Activated naive CD8-positive, alpha-beta T cell treated with anti-CD3 and anti-CD28 coated beads, Interleukin-2, amount 10 ng/mL, durations not matched to agents 7 days and 5 days (primary cell): Measurements from ENCODE around the gene CCT7. TPM values are rescaled to one million over a fixed set of nuclear protein-coding genes. Genes with fewer than 3 reads are reported as not detected.
"Not testable (repeated sequence)": the region's sequence is repeated elsewhere in the genome, so short reads cannot be mapped to it uniquely, and the experiment has no call there.

Experiments
- ATAC-seq: fragments of 150-1000 bp; cut with Tn5 transposase; one replicate; pipeline ENCODE4 v1.10.0; 2021; ENCODE audit warnings: low read depth, moderate library complexity
- POLR2A ChIA-PET: fragments of 350-600 bp; sonication (Branson Sonifier 250); formaldehyde crosslinking; loops from one replicate; lab custom pipeline; 2021; ENCODE audit warnings: antibody characterized with exemption; lab: Charles Lee
- DNase-seq: peaks from one replicate; pipeline ENCODE4 v3.0.0; 2021
- H3K27ac Mint-ChIP-seq: one replicate; pipeline ENCODE4 v1.8.0; 2022; ENCODE audit warnings: mild to moderate bottlenecking, mixed read lengths
- H3K27me3 Mint-ChIP-seq: one replicate; pipeline ENCODE4 v1.8.0; 2022; ENCODE audit warnings: mild to moderate bottlenecking, moderate library complexity, mixed read lengths
- H3K36me3 Mint-ChIP-seq: one replicate; pipeline ENCODE4 v1.8.0; 2021; ENCODE audit warnings: mild to moderate bottlenecking, mixed read lengths
- H3K4me1 Mint-ChIP-seq: one replicate; pipeline ENCODE4 v1.8.0; 2021; ENCODE audit warnings: mixed read lengths
- H3K4me3 Mint-ChIP-seq: one replicate; pipeline ENCODE4 v1.8.0; 2022; ENCODE audit warnings: mild to moderate bottlenecking, moderate library complexity, mixed read lengths
- H3K9me3 Mint-ChIP-seq: one replicate; pipeline ENCODE4 v1.8.0; 2021; ENCODE audit warnings: mixed read lengths
- total RNA-seq, 2 experiments: library from RNA; stranded (reverse); gene quantifications; one replicate each; pipeline ENCODE4 v1.2.3, GENCODE V29; 2021

Gene CCT7
- total RNA-seq, result 100 to 1,000 TPM; 243 to 271 TPM

GRCh38 chr2:73233932-73234832 lies at the start of gene CCT7:
TSS of gene CCT7 (plus strand) at chr2:73234308. CDS start at chr2:73234379, 71 bp downstream.
- Mint-ChIP-seq H3K4me1 (peaks cover 35% of the 10 kb centered on the region), H3K27ac (peak within 1 kb of the TSS; percentile 88), H3K36me3 (peaks cover 14% of the 10 kb centered on the region), H3K27me3 (no peaks in the 10 kb centered on the region), H3K4me3 (peak within 1 kb of the TSS; percentile 94), H3K9me3 (no peaks in the 10 kb centered on the region)
- POLR2A ChIA-PET, result interaction anchor here (0.7 to 3.2 kb wide), 17 partner anchors 9 to 944 kb away, joined by 3 to 20 read pairs (median 6); partner anchors contain the start of genes ALMS1, EGR4, FBXO41 and MOB1A
- DNase-seq (peak; percentile 84), ATAC-seq (peak; percentile 61)

DNA sequence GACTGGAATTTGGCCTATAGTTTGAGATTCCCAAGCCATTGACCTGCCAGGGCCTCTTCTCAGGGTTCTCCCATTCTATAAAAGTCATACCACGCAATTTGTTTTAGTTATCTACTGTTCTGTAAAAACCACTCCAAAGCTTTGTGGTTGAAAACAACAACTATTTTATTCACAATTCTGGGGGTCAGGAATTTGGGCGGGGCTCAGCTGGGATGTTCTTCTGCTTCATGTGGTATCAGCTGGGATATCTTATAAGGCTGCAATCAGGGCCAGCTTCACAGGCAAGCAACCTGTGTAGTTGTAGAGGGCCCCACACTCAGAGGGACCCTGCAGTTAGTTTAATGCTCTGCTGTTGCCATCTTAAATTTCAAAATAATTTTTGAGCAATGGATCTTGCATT lies 48.1 kb upstream of the CCT7 start:
- H3K36me3 Mint-ChIP-seq, result no peaks in the 10 kb centered on the region
- ATAC-seq (no peak), DNase-seq (no peak)
- H3K27me3 Mint-ChIP-seq, result peaks cover 25% of the 10 kb centered on the region
- no peak overlapping the region for H3K27ac Mint-ChIP-seq
- POLR2A ChIA-PET, result interaction anchor here (0.6 kb wide), 1 partner anchor 46 kb away, joined by 3 read pairs; no protein-coding TSS in a partner anchor
- no peaks in the 10 kb centered on the region for H3K9me3 Mint-ChIP-seq
- peaks cover 3% of the 10 kb centered on the region for H3K4me1 Mint-ChIP-seq
- H3K4me3 Mint-ChIP-seq, result no peak overlapping the region

GRCh38 chr2:73187549-73187948 lies 46.6 kb upstream of the CCT7 start:
- Mint-ChIP-seq H3K9me3 (no peaks in the 10 kb centered on the region), H3K36me3 (no peaks in the 10 kb centered on the region), H3K27me3 (peaks cover 28% of the 10 kb centered on the region), H3K4me3 (no peak overlapping the region), H3K4me1 (no peaks in the 10 kb centered on the region), H3K27ac (no peak overlapping the region)
- ATAC-seq, result no peak
- DNase-seq, result no peak
- POLR2A ChIA-PET, result no interaction called here

GRCh38 chr2:73197579-73197978 lies 36.5 kb upstream of the CCT7 start:
- H3K4me3 Mint-ChIP-seq, result no peak overlapping the region
- peaks cover 2% of the 10 kb centered on the region for H3K9me3 Mint-ChIP-seq

GRCh38 chr2:73200281-73200680 lies 33.8 kb upstream of the CCT7 start:
- H3K27ac Mint-ChIP-seq, H3K4me1 Mint-ChIP-seq, H3K9me3 Mint-ChIP-seq, H3K4me3 Mint-ChIP-seq, ATAC-seq, DNase-seq, POLR2A ChIA-PET, H3K36me3 Mint-ChIP-seq: not testable (repeated sequence)
- peaks cover 58% of the 10 kb centered on the region for H3K27me3 Mint-ChIP-seq

More at GRCh38 chr2:73197579-73197978, 36.5 kb upstream of the CCT7 start:
- POLR2A ChIA-PET, result no interaction called here
- no peak for ATAC-seq
- H3K27me3 Mint-ChIP-seq, result peaks cover 45% of the 10 kb centered on the region
- peaks cover 2% of the 10 kb centered on the region for H3K36me3 Mint-ChIP-seq
- DNase-seq, result no peak
- H3K4me1 Mint-ChIP-seq, result peaks cover 3% of the 10 kb centered on the region
- no peak overlapping the region for H3K27ac Mint-ChIP-seq

DNA sequence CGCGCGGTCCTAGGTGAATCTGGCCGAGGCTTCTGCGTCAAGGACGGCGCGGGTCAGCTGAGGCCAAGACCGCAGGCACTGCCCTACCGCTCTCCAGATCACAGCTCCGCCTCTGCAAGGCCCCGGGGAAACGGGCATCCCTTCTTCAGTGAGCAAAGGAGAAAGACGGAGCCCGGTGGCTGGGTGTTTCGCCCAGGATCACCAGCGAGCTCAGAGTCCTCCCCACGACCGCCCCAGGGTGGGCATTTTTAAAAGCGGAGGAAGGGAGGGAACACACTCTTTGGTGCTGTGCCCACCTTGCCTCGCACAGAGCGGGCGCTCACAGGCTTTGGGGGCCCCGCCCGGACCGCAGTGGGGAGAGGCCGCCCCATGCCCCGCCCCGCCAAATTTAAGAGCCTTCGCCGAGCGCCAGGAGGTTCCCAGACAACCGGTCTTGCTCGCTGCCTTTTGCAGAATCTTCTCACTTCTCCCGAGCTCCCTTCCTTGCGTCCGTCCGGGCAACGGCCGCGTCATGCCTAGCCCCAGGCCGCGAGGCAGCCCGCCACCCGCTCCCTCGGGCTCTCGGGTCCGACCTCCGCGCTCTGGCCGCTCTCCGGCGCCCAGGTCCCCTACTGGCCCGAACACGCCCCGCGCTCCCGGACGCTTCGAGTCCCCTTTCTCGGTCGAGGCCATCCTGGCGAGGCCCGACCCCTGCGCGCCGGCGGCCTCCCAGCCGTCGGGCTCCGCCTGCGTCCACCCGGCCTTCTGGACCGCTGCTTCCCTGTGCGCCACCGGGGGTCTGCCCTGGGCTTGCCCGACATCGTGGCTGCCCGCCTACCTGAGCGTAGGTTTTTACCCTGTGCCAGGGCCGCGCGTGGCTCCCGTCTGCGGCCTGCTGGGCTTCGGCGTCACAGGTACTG lies 31.7 kb upstream of the CCT7 start, which contains the start of gene NOTO:
Gene NOTO (plus strand): TSS at position 419 of the 899 bp plus-strand sequence. CDS start 93 bp downstream, at position 512.
- H3K27ac Mint-ChIP-seq, result no peak within 1 kb of the TSS
- ATAC-seq (peak; percentile 39), DNase-seq (peak; percentile 40)
- H3K4me3 Mint-ChIP-seq, result peak within 1 kb of the TSS; percentile 40
- peaks cover 2% of the 10 kb centered on the region for H3K36me3 Mint-ChIP-seq
- peaks cover 65% of the 10 kb centered on the region for H3K27me3 Mint-ChIP-seq
- peaks cover 3% of the 10 kb centered on the region for H3K4me1 Mint-ChIP-seq
- peaks cover 2% of the 10 kb centered on the region for H3K9me3 Mint-ChIP-seq
- POLR2A ChIA-PET, result no interaction called here

GRCh38 chr2:73203055-73203681 lies 30.9 kb upstream of the CCT7 start:
- peaks cover 2% of the 10 kb centered on the region for H3K36me3 Mint-ChIP-seq
- H3K27me3 Mint-ChIP-seq, result peaks cover 63% of the 10 kb centered on the region
- no peak for DNase-seq
- H3K9me3 Mint-ChIP-seq, result no peaks in the 10 kb centered on the region
- peaks cover 3% of the 10 kb centered on the region for H3K4me1 Mint-ChIP-seq
- peak overlapping the region; percentile 39 for H3K4me3 Mint-ChIP-seq
- no peak for ATAC-seq
- no peak overlapping the region for H3K27ac Mint-ChIP-seq
- POLR2A ChIA-PET, result no interaction called here

DNA sequence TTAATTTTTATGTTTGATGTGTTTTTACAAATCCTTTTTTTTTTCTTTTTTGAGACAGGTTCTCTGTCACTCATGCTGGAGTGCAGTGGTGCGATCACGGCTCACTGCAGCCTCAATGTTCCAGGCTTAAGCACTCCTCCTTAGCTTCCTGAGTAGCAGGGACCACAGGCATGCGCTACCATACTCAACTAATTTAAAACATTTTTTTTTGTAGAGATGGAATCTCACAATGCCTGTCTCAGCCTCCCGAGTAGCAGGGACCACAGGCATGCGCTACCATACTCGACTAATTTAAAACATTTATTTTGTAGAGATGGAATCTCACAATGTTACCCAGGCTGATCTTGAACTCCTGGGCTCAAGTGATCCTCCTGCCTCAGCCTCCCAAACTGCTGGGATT lies 28.5 kb upstream of the CCT7 start:
- H3K9me3 Mint-ChIP-seq, result no peaks in the 10 kb centered on the region
- peaks cover 3% of the 10 kb centered on the region for H3K4me1 Mint-ChIP-seq
- H3K27ac Mint-ChIP-seq, result no peak overlapping the region
- H3K36me3 Mint-ChIP-seq, result peaks cover 2% of the 10 kb centered on the region
- DNase-seq (no peak), ATAC-seq (no peak)
- POLR2A ChIA-PET, result no interaction called here
- H3K27me3 Mint-ChIP-seq, result peaks cover 50% of the 10 kb centered on the region
- no peak overlapping the region for H3K4me3 Mint-ChIP-seq

DNA sequence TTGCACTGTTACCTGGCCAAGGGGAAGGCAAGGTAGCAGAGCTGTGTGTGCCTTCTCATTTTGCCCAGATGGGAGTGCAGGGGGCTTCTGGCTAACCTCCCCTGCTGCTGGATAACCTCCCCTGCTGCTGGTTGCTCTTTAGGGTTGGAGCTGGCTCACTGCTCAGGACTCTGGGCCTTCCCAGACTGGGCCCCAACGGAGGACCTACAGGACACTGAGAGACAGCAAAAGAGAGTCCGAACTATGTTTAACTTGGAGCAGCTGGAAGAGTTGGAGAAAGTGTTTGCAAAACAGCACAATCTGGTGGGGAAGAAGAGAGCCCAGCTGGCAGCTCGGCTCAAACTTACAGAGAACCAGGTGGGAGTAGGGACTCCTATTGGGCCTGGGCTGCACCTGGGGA lies 25.9 kb upstream of the CCT7 start:
- H3K9me3 Mint-ChIP-seq, result no peaks in the 10 kb centered on the region
- no peak overlapping the region for H3K4me3 Mint-ChIP-seq
- ATAC-seq, result no peak
- POLR2A ChIA-PET, result no interaction called here
- H3K27ac Mint-ChIP-seq, result no peak overlapping the region
- no peaks in the 10 kb centered on the region for H3K36me3 Mint-ChIP-seq
- DNase-seq, result no peak
- peaks cover 2% of the 10 kb centered on the region for H3K4me1 Mint-ChIP-seq
- peaks cover 33% of the 10 kb centered on the region for H3K27me3 Mint-ChIP-seq

GRCh38 chr2:73210019-73210418 lies 24.1 kb upstream of the CCT7 start:
- POLR2A ChIA-PET, result no interaction called here
- Mint-ChIP-seq H3K27ac (no peak overlapping the region), H3K27me3 (peaks cover 17% of the 10 kb centered on the region), H3K36me3 (no peaks in the 10 kb centered on the region), H3K4me1 (peaks cover 13% of the 10 kb centered on the region), H3K9me3 (no peaks in the 10 kb centered on the region), H3K4me3 (no peak overlapping the region)
- DNase-seq (no peak), ATAC-seq (no peak)

DNA sequence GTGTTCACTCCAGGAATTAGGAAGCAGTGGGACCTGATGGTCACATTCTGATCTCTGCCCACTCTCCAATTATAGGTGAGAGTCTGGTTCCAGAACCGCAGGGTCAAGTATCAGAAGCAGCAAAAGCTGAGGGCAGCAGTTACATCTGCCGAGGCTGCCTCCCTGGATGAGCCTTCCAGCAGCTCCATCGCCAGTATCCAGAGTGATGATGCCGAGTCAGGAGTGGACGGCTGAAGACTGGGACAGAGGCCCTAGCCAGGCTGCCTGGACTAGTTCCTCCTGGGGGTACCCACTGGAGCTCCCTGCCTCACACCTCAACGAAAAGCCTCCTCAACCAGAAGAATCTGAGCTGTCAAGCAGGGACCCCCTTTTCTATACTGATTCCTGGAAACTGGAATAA lies 23.4 kb upstream of the CCT7 start:
- Mint-ChIP-seq H3K27me3 (peaks cover 14% of the 10 kb centered on the region), H3K36me3 (no peaks in the 10 kb centered on the region), H3K4me3 (no peak overlapping the region), H3K4me1 (peaks cover 20% of the 10 kb centered on the region), H3K9me3 (no peaks in the 10 kb centered on the region), H3K27ac (no peak overlapping the region)
- POLR2A ChIA-PET, result interaction anchor here (0.6 kb wide), 1 partner anchor 1876 kb away, joined by 4 read pairs; no protein-coding TSS in a partner anchor
- ATAC-seq (no peak), DNase-seq (no peak)

GRCh38 chr2:73212098-73212447 lies 22.0 kb upstream of the CCT7 start:
- Mint-ChIP-seq H3K4me3 (no peak overlapping the region), H3K9me3 (no peaks in the 10 kb centered on the region), H3K27ac (no peak overlapping the region), H3K4me1 (peaks cover 21% of the 10 kb centered on the region), H3K36me3 (no peaks in the 10 kb centered on the region), H3K27me3 (peaks cover 7% of the 10 kb centered on the region)
- POLR2A ChIA-PET, result interaction anchor here (0.5 to 2.3 kb wide), 6 partner anchors 20 to 1377 kb away, joined by 3 to 20 read pairs (median 4); partner anchors contain the start of genes ALMS1, CCT7, FBXO41 and PRADC1
- ATAC-seq (no peak), DNase-seq (no peak)
